Lower leg skin (tissue), 4 donors: ENCODE measurements around the gene SH3BP5L. TPM values are rescaled to one million over a fixed set of nuclear protein-coding genes. Genes with fewer than 3 reads are reported as not detected.

ENCODE experiments used
- DNase-seq, 2 donors: peaks; one replicate each; pipeline ENCODE4 v3.0.0-alpha.2; 2019; ENCODE audit warnings: low spot score in 2 of 2
- H3K4me3 ChIP-seq: fragments of 200-600 bp; sonication (generic); 2 replicates; pipeline ENCODE4 v1.5.1; 2017; ENCODE audit warnings: mild to moderate bottlenecking, low read depth; ENCODE audit not compliant: poor library complexity, severe bottlenecking
- CTCF ChIP-seq, 3 donors: fragments of 450-650 bp; IDR thresholded peaks; one replicate each; pipeline ENCODE4 v1.5.1; 2016; ENCODE audit warnings: antibody characterized with exemption in 3 of 3, mild to moderate bottlenecking in 3 of 3, moderate library complexity in 2 of 3
- POLR2A ChIP-seq, 2 donors: fragments of 450-650 bp; IDR thresholded peaks; one replicate each; pipeline ENCODE4 v1.6.1; 2016 to 2017; ENCODE audit warnings: antibody characterized with exemption in 2 of 2, mild to moderate bottlenecking in 1 of 2, moderate library complexity in 1 of 2
- WGBS, 2 donors: methylation state at CpG; one replicate each; pipeline ENCODE4 v1.1.5; 2018; 5-methylcytosine and 5-hydroxymethylcytosine counted together
- intact Hi-C: fragments of 100-400 bp; cut with DNase I; formaldehyde crosslinking; loops from one replicate; pipeline ENCODE4 v1.15.0; 2023; ENCODE audit warnings: low total_unique reads
- microRNA-seq, 2 donors: library from miRNA; unstranded; fragments of <30 nt; microRNA quantifications; one replicate each; pipeline ENCODE4, GENCODE V29; 2016; ENCODE audit warnings: borderline replicate concordance in 2 of 2, borderline number of aligned reads in 1 of 2
- total RNA-seq, 4 donors: library from RNA; depleted of rRNA; stranded (reverse); fragments of >200 nt; gene quantifications; one replicate each; pipeline ENCODE4 v1.1.0, GENCODE V29; 2016

The SH3BP5L gene
- total RNA-seq, 4 donors from 2014 or later = 31.4 to 45.4 (median 33.9) TPM

- no peak overlapping the region for H3K4me3 ChIP-seq
- intact Hi-C loops = no loop called here
- WGBS, 2 donors = 85 to 91% methylated on average over 2 of the region's 2 CpGs
- DNase-seq = no peak
- TF ChIP-seq POLR2A (IDR thresholded peaks at IDR 0.05) (no peak), CTCF (IDR thresholded peaks at IDR 0.05) (no peak)
Measured at GRCh38 chr1:248778906-248779305, 46.8 kb downstream of the SH3BP5L start.

GRCh38 chr1:248776991-248777390 is 48.7 kb downstream of the SH3BP5L start:
- intact Hi-C loops = no loop called here
- no peak for DNase-seq
- TF ChIP-seq POLR2A (IDR thresholded peaks at IDR 0.05) = no peak
- TF ChIP-seq CTCF (IDR thresholded peaks at IDR 0.05) = no peak
- H3K4me3 ChIP-seq = no peak overlapping the region

GRCh38 chr1:248775441-248775840 is 50.3 kb downstream of the SH3BP5L start:
- no peak for DNase-seq
- 66 to 76% methylated on average over 4 of the region's 4 CpGs for WGBS, 2 donors
- H3K4me3 ChIP-seq = no peak overlapping the region
- TF ChIP-seq POLR2A (IDR thresholded peaks at IDR 0.05) = no peak
- no peak for TF ChIP-seq CTCF (IDR thresholded peaks at IDR 0.05)
- intact Hi-C loops = no loop called here

Small RNAs within 50 kb of the gene (microRNA-seq; reads per million reads assigned to microRNA genes)
- gene MIR3124 = 0.68 to 1.1 reads per million in 2 donors

Other genes with a start within 250 kb of the SH3BP5L start
- not detected for gene OR2T10, start 228.2 kb downstream of the SH3BP5L start, total RNA-seq
- under 1 TPM in 1 of 4 donors, not detected in 3; 0.57 TPM for gene OR2T11, start 190.8 kb downstream of the SH3BP5L start, total RNA-seq
- under 1 TPM in 1 of 4 donors, not detected in 3; 0.30 TPM for gene OR2T35, start 180.6 kb downstream of the SH3BP5L start, total RNA-seq
- not detected for gene OR2T27, start 170.4 kb downstream of the SH3BP5L start, total RNA-seq
- not detected for gene OR14I1, start 123.1 kb downstream of the SH3BP5L start, total RNA-seq
- not detected for gene LYPD8, start 70.2 kb downstream of the SH3BP5L start, total RNA-seq
- gene ZNF672, start 12.3 kb upstream of the SH3BP5L start, total RNA-seq = 10 to 100 TPM; 34.7 to 50.4 (median 42.6) TPM
- gene ZNF692, start 33.2 kb upstream of the SH3BP5L start, total RNA-seq = 10 to 100 TPM; 46.3 to 90.2 (median 65.2) TPM
- 10 to 100 TPM; 12.2 to 15.4 (median 12.8) TPM for gene PGBD2, start 80.3 kb upstream of the SH3BP5L start, total RNA-seq